K562 (cell line): ENCODE data around the gene EPHB4. TPM values are rescaled to one million over a fixed set of nuclear protein-coding genes. Genes with fewer than 3 reads are reported as not detected.

Experiments used
- BRD4 ChIP-seq: fragments of 200-600 bp; sonication (generic); IDR thresholded peaks from 2 replicates; pipeline ENCODE4 v1.6.1; 2017; ENCODE audit warnings: inconsistent platforms
- E2F3 ChIP-seq: fragments of 250-450 bp; sonication (Bioruptor Pico); IDR thresholded peaks from 2 replicates; pipeline ENCODE4 v1.4.0; 2020; ENCODE audit warnings: mild to moderate bottlenecking
- ELK1 ChIP-seq: sonication (generic); formaldehyde crosslinking; IDR thresholded peaks from 2 replicates; pipeline ENCODE4 v1.8.1; 2022; ENCODE audit warnings: missing genetic modification reagents
- KAT7 ChIP-seq: sonication (generic); formaldehyde crosslinking; IDR thresholded peaks from 2 replicates; pipeline ENCODE4 v1.8.0; 2022; ENCODE audit warnings: missing genetic modification reagents, mild to moderate bottlenecking, borderline replicate concordance
- KDM4B ChIP-seq, 2 experiments: fragments of 450-650 bp in 1 of 2; sonication (generic) in 1 of 2; IDR thresholded peaks; 2 replicates each; pipeline ENCODE4 v1.6.1; 2016 to 2017; ENCODE audit warnings: borderline replicate concordance in 2 of 2, antibody characterized with exemption in 1 of 2, low read depth in 1 of 2, mild to moderate bottlenecking in 1 of 2
- MNT ChIP-seq, 2 experiments: fragments of 450-650 bp; conservative IDR thresholded peaks; 2 replicates each; pipeline ENCODE4 v1.6.1; 2017; ENCODE audit warnings: mild to moderate bottlenecking in 2 of 2, moderate library complexity in 2 of 2
- MTA3 ChIP-seq: fragments of 450-650 bp; formaldehyde crosslinking; IDR thresholded peaks from 2 replicates; pipeline ENCODE4 v1.6.1; 2017; ENCODE audit warnings: mild to moderate bottlenecking, borderline replicate concordance
- MYBL2 ChIP-seq, 2 experiments: fragments of 450-650 bp in 1 of 2; sonication (generic) in 1 of 2; formaldehyde crosslinking in 1 of 2; IDR thresholded peaks; 2 replicates each; pipeline versions ENCODE4 v1.6.1 to v1.8.1; 2017 to 2022; ENCODE audit warnings: borderline replicate concordance in 1 of 2, inconsistent platforms in 1 of 2, low read depth in 1 of 2, mild to moderate bottlenecking in 1 of 2, missing genetic modification reagents in 1 of 2, moderate library complexity in 1 of 2
- NONO ChIP-seq, 2 experiments: fragments of 200-400 bp in 1 of 2; fragments of 450-650 bp in 1 of 2; formaldehyde crosslinking in 1 of 2; IDR thresholded peaks; 2 replicates each; pipeline ENCODE4 v1.6.1; 2017; ENCODE audit warnings: low read depth in 2 of 2, mild to moderate bottlenecking in 2 of 2, moderate library complexity in 2 of 2, low read length in 1 of 2
- RERE ChIP-seq: sonication (generic); formaldehyde crosslinking; IDR thresholded peaks from 2 replicates; pipeline ENCODE4 v1.8.0; 2023; ENCODE audit warnings: missing genetic modification reagents, mild to moderate bottlenecking, borderline replicate concordance
- SMARCC2 ChIP-seq: fragments of 450-650 bp; IDR thresholded peaks from 2 replicates; pipeline ENCODE4 v1.6.1; 2017; ENCODE audit warnings: antibody characterized with exemption, moderate library complexity, mild to moderate bottlenecking, low read depth
- SPI1 ChIP-seq: IDR thresholded peaks from 2 replicates; pipeline ENCODE4 v1.6.1; 2011; ENCODE audit warnings: low read depth, low read length, control low read depth, borderline replicate concordance
- ZBTB33 ChIP-seq: sonication (generic); formaldehyde crosslinking; IDR thresholded peaks from 2 replicates; pipeline ENCODE4 v1.8.1; 2023; ENCODE audit warnings: mild to moderate bottlenecking, missing genetic modification reagents
- ZNF165 ChIP-seq: fragments of 250-450 bp; sonication (Bioruptor Pico); IDR thresholded peaks from 2 replicates; pipeline ENCODE4 v1.4.0; 2020; ENCODE audit warnings: borderline replicate concordance
- ZNF253 ChIP-seq: fragments of 250-450 bp; sonication (Bioruptor Pico); conservative IDR thresholded peaks from 2 replicates; pipeline ENCODE4 v1.6.1; 2021; ENCODE audit warnings: mild to moderate bottlenecking
- ZNF589 ChIP-seq: fragments of 200-800 bp; sonication (Bioruptor generic); IDR thresholded peaks from 2 replicates; pipeline ENCODE4 v1.6.1; 2016; ENCODE audit warnings: low read depth, missing genetic modification characterization, missing compliant biosample characterization
- ZNF696 ChIP-seq: fragments of 250-450 bp; sonication (Bioruptor Pico); conservative IDR thresholded peaks from 2 replicates; pipeline ENCODE4 v1.4.0; 2020; ENCODE audit warnings: mild to moderate bottlenecking, moderate library complexity
- polyA plus RNA-seq, 8 experiments: library from polyadenylated mRNA; depleted of rRNA in 4 of 8; stranded (reverse) in 5 of 8; unstranded in 3 of 8; fragments of >200 nt; fragmentation: Nextera tagmentation in 2 of 8; fragmentation: Illumina TruSeq in 1 of 8; extraction: Ambion mirVana in 2 of 8; extraction: Trizol in 1 of 8; gene quantifications; 2 replicates each; pipeline versions ENCODE4 v1.2.1 to v1.2.3, GENCODE V29; 2011 to 2014; ENCODE audit warnings: inconsistent platforms in 1 of 8, missing spikeins in 1 of 8
- total RNA-seq, 7 experiments: library from RNA; depleted of rRNA in 6 of 7; stranded (reverse); fragments of >200 nt in 6 of 7; fragmentation: Illumina TruSeq in 2 of 7; extraction: Trizol in 2 of 7; gene quantifications; 2 replicates each; pipeline versions ENCODE4 v1.2.1 to v1.2.3, GENCODE V29; 2011 to 2021; ENCODE audit warnings: low replicate concordance in 1 of 7

The EPHB4 gene
- total and polyA plus RNA-seq, 9 of the 15 experiments (the other 6 are each of a cell fraction or from before 2014, with no cell fraction given) = 1.2 to 82.1 (median 37.9) TPM

GRCh38 chr7:100829150-100829716, 1.9 kb upstream of the EPHB4 start (continued):
- TF ChIP-seq NONO (IDR thresholded peaks at IDR 0.05; ENCODE audit: low read depth in 2 of 2, low read length in 1 of 2) = peak in 1 of 2 experiments; percentile 73; a peak in 1 of 4 replicates
- no peak for TF ChIP-seq KDM4B (IDR thresholded peaks at IDR 0.05; ENCODE audit: borderline replicate concordance in 2 of 2, low read depth in 1 of 2)
- no peak for TF ChIP-seq ZBTB33 (CRISPR knock-in tag)
- no peak for TF ChIP-seq E2F3
- no peak for TF ChIP-seq ELK1 (CRISPR knock-in tag)
- no peak for TF ChIP-seq ZNF253 (CRISPR knock-in tag)
- peak in 1 of 2 experiments; percentile 58; a peak in 3 of 4 replicates for TF ChIP-seq MNT (conservative IDR thresholded peaks at IDR 0.05)
- no peak for TF ChIP-seq BRD4
- no peak for TF ChIP-seq ZNF589 (CRISPR knock-in tag)
- TF ChIP-seq KAT7 (CRISPR knock-in tag) = no peak
- peak; percentile 76; the same call in 1 of the 2 replicates for TF ChIP-seq SMARCC2
- no peak for TF ChIP-seq SPI1
- no peak for TF ChIP-seq ZNF696 (CRISPR knock-in tag)
- no peak for TF ChIP-seq MYBL2 (IDR thresholded peaks at IDR 0.05; ENCODE audit: low read depth)
- no peak for TF ChIP-seq MYBL2 (CRISPR knock-in tag; IDR thresholded peaks at IDR 0.05; ENCODE audit: borderline replicate concordance)
- TF ChIP-seq MTA3 = peak; percentile 64; the same call in 1 of the 2 replicates
- no peak for TF ChIP-seq ZNF165 (CRISPR knock-in tag)
- TF ChIP-seq RERE = no peak
